Measurements from ENCODE around the gene MEFV.

MEFV gene

GRCh38 chr16:3266873-3267537 is 10.6 kb upstream of the MEFV start:
- no peak for TF ChIP-seq SUZ12 (IDR thresholded peaks at IDR 0.05; ENCODE audit: extremely low read depth, insufficient read depth, insufficient read length)
- no peak for TF ChIP-seq ZNF274 (IDR thresholded peaks at IDR 0.05; ENCODE audit: low read depth, low read length)
- no peak for TF ChIP-seq YY1 (IDR thresholded peaks at IDR 0.05; ENCODE audit: insufficient read depth, insufficient read length)
- Histone ChIP-seq H3K36me3 (ENCODE audit: insufficient read depth, insufficient read length, low read length) (no peaks in the 10 kb centered on the region), H3K9ac (ENCODE audit: insufficient read length, low read depth) (no peak overlapping the region), H3K4me3 (ENCODE audit: insufficient read length, low read depth) (no peak overlapping the region), H3K4me1 (ENCODE audit: insufficient read depth, insufficient read length) (peaks cover 5% of the 10 kb centered on the region), H3K9me3 (ENCODE audit: insufficient read depth, low read length) (no peaks in the 10 kb centered on the region; the same call in 1 of the 2 replicates), H3K27me3 (ENCODE audit: insufficient read depth, insufficient read length) (no peaks in the 10 kb centered on the region)
- DNase-seq (ENCODE audit: low read depth, low spot score): no peak

- peak overlapping the region; percentile 81 for H3K4me3 ChIP-seq (ENCODE audit: insufficient read length, low read depth)
- DNase-seq (ENCODE audit: low read depth, low spot score): peak; percentile 98
- peaks cover 5% of the 10 kb centered on the region for H3K4me1 ChIP-seq (ENCODE audit: insufficient read depth, insufficient read length)
- H3K9me3 ChIP-seq (ENCODE audit: insufficient read depth, low read length): no peaks in the 10 kb centered on the region; the same call in 1 of the 2 replicates
- H3K9ac ChIP-seq (ENCODE audit: insufficient read length, low read depth): peak overlapping the region; percentile 83
- TF ChIP-seq YY1 (IDR thresholded peaks at IDR 0.05; ENCODE audit: insufficient read depth, insufficient read length) (no peak), ZNF274 (IDR thresholded peaks at IDR 0.05; ENCODE audit: low read depth, low read length) (no peak), SUZ12 (IDR thresholded peaks at IDR 0.05; ENCODE audit: extremely low read depth, insufficient read depth, insufficient read length) (no peak)
- no peaks in the 10 kb centered on the region for H3K36me3 ChIP-seq (ENCODE audit: insufficient read depth, insufficient read length, low read length)
- H3K27me3 ChIP-seq (ENCODE audit: insufficient read depth, insufficient read length): no peaks in the 10 kb centered on the region
Observed at GRCh38 chr16:3264137-3265036, 8.0 kb upstream of the MEFV start.

- H3K4me3 ChIP-seq (ENCODE audit: insufficient read length, low read depth): no peak overlapping the region
- no peaks in the 10 kb centered on the region for H3K27me3 ChIP-seq (ENCODE audit: insufficient read depth, insufficient read length)
- H3K9me3 ChIP-seq (ENCODE audit: insufficient read depth, low read length): no peaks in the 10 kb centered on the region; the same call in 1 of the 2 replicates
- peak overlapping the region; percentile 11 for H3K9ac ChIP-seq (ENCODE audit: insufficient read length, low read depth)
- no peak for TF ChIP-seq SUZ12 (IDR thresholded peaks at IDR 0.05; ENCODE audit: extremely low read depth, insufficient read depth, insufficient read length)
- no peak for TF ChIP-seq ZNF274 (IDR thresholded peaks at IDR 0.05; ENCODE audit: low read depth, low read length)
- TF ChIP-seq YY1 (IDR thresholded peaks at IDR 0.05; ENCODE audit: insufficient read depth, insufficient read length): no peak
- H3K36me3 ChIP-seq (ENCODE audit: insufficient read depth, insufficient read length, low read length): no peaks in the 10 kb centered on the region
- H3K4me1 ChIP-seq (ENCODE audit: insufficient read depth, insufficient read length): peaks cover 5% of the 10 kb centered on the region
- DNase-seq (ENCODE audit: low read depth, low spot score): no peak
Observed at GRCh38 chr16:3262517-3262916, 6.1 kb upstream of the MEFV start.

GRCh38 chr16:3259836-3260235 is 3.4 kb upstream of the MEFV start:
- Histone ChIP-seq H3K4me1 (ENCODE audit: insufficient read depth, insufficient read length) (peaks cover 8% of the 10 kb centered on the region), H3K9me3 (ENCODE audit: insufficient read depth, low read length) (no peaks in the 10 kb centered on the region), H3K4me3 (ENCODE audit: insufficient read length, low read depth) (no peak overlapping the region), H3K36me3 (ENCODE audit: insufficient read depth, insufficient read length, low read length) (no peaks in the 10 kb centered on the region), H3K27me3 (ENCODE audit: insufficient read depth, insufficient read length) (no peaks in the 10 kb centered on the region), H3K9ac (ENCODE audit: insufficient read length, low read depth) (no peak overlapping the region)
- DNase-seq (ENCODE audit: low read depth, low spot score): no peak
- TF ChIP-seq ZNF274 (IDR thresholded peaks at IDR 0.05; ENCODE audit: low read depth, low read length) (no peak), YY1 (IDR thresholded peaks at IDR 0.05; ENCODE audit: insufficient read depth, insufficient read length) (no peak), SUZ12 (IDR thresholded peaks at IDR 0.05; ENCODE audit: extremely low read depth, insufficient read depth, insufficient read length) (no peak)

- Histone ChIP-seq H3K9me3 (ENCODE audit: insufficient read depth, low read length) (no peaks in the 10 kb centered on the region), H3K9ac (ENCODE audit: insufficient read length, low read depth) (no peak overlapping the region), H3K4me3 (ENCODE audit: insufficient read length, low read depth) (no peak overlapping the region), H3K36me3 (ENCODE audit: insufficient read depth, insufficient read length, low read length) (no peaks in the 10 kb centered on the region), H3K4me1 (ENCODE audit: insufficient read depth, insufficient read length) (peaks cover 3% of the 10 kb centered on the region), H3K27me3 (ENCODE audit: insufficient read depth, insufficient read length) (no peaks in the 10 kb centered on the region)
- no peak for DNase-seq (ENCODE audit: low read depth, low spot score)
- TF ChIP-seq YY1 (IDR thresholded peaks at IDR 0.05; ENCODE audit: insufficient read depth, insufficient read length) (no peak), ZNF274 (IDR thresholded peaks at IDR 0.05; ENCODE audit: low read depth, low read length) (no peak), SUZ12 (IDR thresholded peaks at IDR 0.05; ENCODE audit: extremely low read depth, insufficient read depth, insufficient read length) (no peak)
Observed at GRCh38 chr16:3256866-3257465, 533 bp upstream of the MEFV start.

- Histone ChIP-seq H3K4me3 (ENCODE audit: insufficient read length, low read depth) (no peak overlapping the region), H3K9ac (ENCODE audit: insufficient read length, low read depth) (no peak overlapping the region), H3K27me3 (ENCODE audit: insufficient read depth, insufficient read length) (peaks cover under 1% of the 10 kb centered on the region), H3K9me3 (ENCODE audit: insufficient read depth, low read length) (no peaks in the 10 kb centered on the region), H3K4me1 (ENCODE audit: insufficient read depth, insufficient read length) (peaks cover 3% of the 10 kb centered on the region), H3K36me3 (ENCODE audit: insufficient read depth, insufficient read length, low read length) (no peaks in the 10 kb centered on the region)
- no peak for DNase-seq (ENCODE audit: low read depth, low spot score)
- TF ChIP-seq SUZ12 (IDR thresholded peaks at IDR 0.05; ENCODE audit: extremely low read depth, insufficient read depth, insufficient read length) (no peak), ZNF274 (IDR thresholded peaks at IDR 0.05; ENCODE audit: low read depth, low read length) (no peak), YY1 (IDR thresholded peaks at IDR 0.05; ENCODE audit: insufficient read depth, insufficient read length) (no peak)
Observed at GRCh38 chr16:3254309-3254708, 2.1 kb downstream of the MEFV start.

- Histone ChIP-seq H3K36me3 (ENCODE audit: insufficient read depth, insufficient read length, low read length) (no peaks in the 10 kb centered on the region), H3K4me1 (ENCODE audit: insufficient read depth, insufficient read length) (peaks cover 3% of the 10 kb centered on the region), H3K27me3 (ENCODE audit: insufficient read depth, insufficient read length) (peaks cover 2% of the 10 kb centered on the region), H3K9me3 (ENCODE audit: insufficient read depth, low read length) (no peaks in the 10 kb centered on the region), H3K4me3 (ENCODE audit: insufficient read length, low read depth) (no peak overlapping the region), H3K9ac (ENCODE audit: insufficient read length, low read depth) (no peak overlapping the region)
- TF ChIP-seq SUZ12 (IDR thresholded peaks at IDR 0.05; ENCODE audit: extremely low read depth, insufficient read depth, insufficient read length) (no peak), YY1 (IDR thresholded peaks at IDR 0.05; ENCODE audit: insufficient read depth, insufficient read length) (no peak), ZNF274 (IDR thresholded peaks at IDR 0.05; ENCODE audit: low read depth, low read length) (no peak)
- no peak for DNase-seq (ENCODE audit: low read depth, low spot score)
Observed at GRCh38 chr16:3252967-3253366, 3.5 kb downstream of the MEFV start.
